Breast epithelium (tissue), 3 donors: ENCODE data around the gene C8G.

Experiments used
- CTCF ChIP-seq, 3 donors: fragments of 450-650 bp; IDR thresholded peaks; one replicate each; pipeline ENCODE4 v1.5.1; 2016 to 2017; ENCODE audit warnings: antibody characterized with exemption in 3 of 3, mild to moderate bottlenecking in 3 of 3, moderate library complexity in 3 of 3
- POLR2A ChIP-seq: fragments of 450-650 bp; IDR thresholded peaks from one replicate; pipeline ENCODE4 v1.6.1; 2016; ENCODE audit warnings: antibody characterized with exemption, mild to moderate bottlenecking, moderate library complexity

- TF ChIP-seq POLR2A (no peak), CTCF (IDR thresholded peaks at IDR 0.05) (no peak)
These were observed 17.4 kb upstream of the C8G start for GRCh38 chr9:136927343-136928271.
